ENCODE data around the gene TMEM63A. TPM values are rescaled to one million over a fixed set of nuclear protein-coding genes. Genes with fewer than 3 reads are reported as not detected.
A peak's percentile ranks its signal among the peaks of the same experiment; 100 is the strongest.

Gene TMEM63A
- total and polyA plus RNA-seq, 10 of the 15 experiments (the other 5 are each of a cell fraction or from before 2014, with no cell fraction given): 1.3 to 33.5 (median 15.2) TPM

GRCh38 chr1:225851805-225852204 lies 30.4 kb downstream of the TMEM63A start (continued):
- TF ChIP-seq CUX1 (IDR thresholded peaks at IDR 0.05; ENCODE audit: insufficient replicate concordance, low read depth, low read length): no peak
- TF ChIP-seq, protein P1, sequence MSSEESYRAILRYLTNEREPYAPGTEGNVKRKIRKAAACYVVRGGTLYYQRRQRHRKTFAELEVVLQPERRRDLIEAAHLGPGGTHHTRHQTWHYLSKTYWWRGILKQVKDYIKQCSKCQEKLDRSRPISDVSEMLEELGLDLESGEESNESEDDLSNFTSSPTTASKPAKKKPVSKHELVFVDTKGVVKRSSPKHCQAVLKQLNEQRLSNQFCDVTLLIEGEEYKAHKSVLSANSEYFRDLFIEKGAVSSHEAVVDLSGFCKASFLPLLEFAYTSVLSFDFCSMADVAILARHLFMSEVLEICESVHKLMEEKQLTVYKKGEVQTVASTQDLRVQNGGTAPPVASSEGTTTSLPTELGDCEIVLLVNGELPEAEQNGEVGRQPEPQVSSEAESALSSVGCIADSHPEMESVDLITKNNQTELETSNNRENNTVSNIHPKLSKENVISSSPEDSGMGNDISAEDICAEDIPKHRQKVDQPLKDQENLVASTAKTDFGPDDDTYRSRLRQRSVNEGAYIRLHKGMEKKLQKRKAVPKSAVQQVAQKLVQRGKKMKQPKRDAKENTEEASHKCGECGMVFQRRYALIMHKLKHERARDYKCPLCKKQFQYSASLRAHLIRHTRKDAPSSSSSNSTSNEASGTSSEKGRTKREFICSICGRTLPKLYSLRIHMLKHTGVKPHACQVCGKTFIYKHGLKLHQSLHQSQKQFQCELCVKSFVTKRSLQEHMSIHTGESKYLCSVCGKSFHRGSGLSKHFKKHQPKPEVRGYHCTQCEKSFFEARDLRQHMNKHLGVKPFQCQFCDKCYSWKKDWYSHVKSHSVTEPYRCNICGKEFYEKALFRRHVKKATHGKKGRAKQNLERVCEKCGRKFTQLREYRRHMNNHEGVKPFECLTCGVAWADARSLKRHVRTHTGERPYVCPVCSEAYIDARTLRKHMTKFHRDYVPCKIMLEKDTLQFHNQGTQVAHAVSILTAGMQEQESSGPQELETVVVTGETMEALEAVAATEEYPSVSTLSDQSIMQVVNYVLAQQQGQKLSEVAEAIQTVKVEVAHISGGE (CRISPR knock-in tag; IDR thresholded peaks at IDR 0.05): no peak
- no peak for TF ChIP-seq POLR2AphosphoS2 (IDR thresholded peaks at IDR 0.05; ENCODE audit: low read depth, low read length)
- TF ChIP-seq MTA2 (IDR thresholded peaks at IDR 0.05; ENCODE audit: low read depth): peak; percentile 64
- no peak; the same call in 1 of the 2 replicates for TF ChIP-seq NR2C1 (IDR thresholded peaks at IDR 0.05)
- TF ChIP-seq, protein P2, sequence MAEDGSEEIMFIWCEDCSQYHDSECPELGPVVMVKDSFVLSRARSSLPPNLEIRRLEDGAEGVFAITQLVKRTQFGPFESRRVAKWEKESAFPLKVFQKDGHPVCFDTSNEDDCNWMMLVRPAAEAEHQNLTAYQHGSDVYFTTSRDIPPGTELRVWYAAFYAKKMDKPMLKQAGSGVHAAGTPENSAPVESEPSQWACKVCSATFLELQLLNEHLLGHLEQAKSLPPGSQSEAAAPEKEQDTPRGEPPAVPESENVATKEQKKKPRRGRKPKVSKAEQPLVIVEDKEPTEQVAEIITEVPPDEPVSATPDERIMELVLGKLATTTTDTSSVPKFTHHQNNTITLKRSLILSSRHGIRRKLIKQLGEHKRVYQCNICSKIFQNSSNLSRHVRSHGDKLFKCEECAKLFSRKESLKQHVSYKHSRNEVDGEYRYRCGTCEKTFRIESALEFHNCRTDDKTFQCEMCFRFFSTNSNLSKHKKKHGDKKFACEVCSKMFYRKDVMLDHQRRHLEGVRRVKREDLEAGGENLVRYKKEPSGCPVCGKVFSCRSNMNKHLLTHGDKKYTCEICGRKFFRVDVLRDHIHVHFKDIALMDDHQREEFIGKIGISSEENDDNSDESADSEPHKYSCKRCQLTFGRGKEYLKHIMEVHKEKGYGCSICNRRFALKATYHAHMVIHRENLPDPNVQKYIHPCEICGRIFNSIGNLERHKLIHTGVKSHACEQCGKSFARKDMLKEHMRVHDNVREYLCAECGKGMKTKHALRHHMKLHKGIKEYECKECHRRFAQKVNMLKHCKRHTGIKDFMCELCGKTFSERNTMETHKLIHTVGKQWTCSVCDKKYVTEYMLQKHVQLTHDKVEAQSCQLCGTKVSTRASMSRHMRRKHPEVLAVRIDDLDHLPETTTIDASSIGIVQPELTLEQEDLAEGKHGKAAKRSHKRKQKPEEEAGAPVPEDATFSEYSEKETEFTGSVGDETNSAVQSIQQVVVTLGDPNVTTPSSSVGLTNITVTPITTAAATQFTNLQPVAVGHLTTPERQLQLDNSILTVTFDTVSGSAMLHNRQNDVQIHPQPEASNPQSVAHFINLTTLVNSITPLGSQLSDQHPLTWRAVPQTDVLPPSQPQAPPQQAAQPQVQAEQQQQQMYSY (CRISPR knock-in tag; IDR thresholded peaks at IDR 0.05): no peak
- no peak for TF ChIP-seq ZSCAN29 (IDR thresholded peaks at IDR 0.05)
- no peak for TF ChIP-seq BCLAF1 (IDR thresholded peaks at IDR 0.05)
- no peak for TF ChIP-seq MTA3 (IDR thresholded peaks at IDR 0.05; ENCODE audit: borderline replicate concordance, low read length)
- TF ChIP-seq MYC (IDR thresholded peaks at IDR 0.05; ENCODE audit: insufficient read depth, insufficient read length, insufficient replicate concordance, low read length, severe bottlenecking): no peak
- TF ChIP-seq CEBPB (IDR thresholded peaks at IDR 0.05; ENCODE audit: borderline replicate concordance in 1 of 2, low read depth in 2 of 2, low read length in 2 of 2): no peak
- no peak for TF ChIP-seq SMC3 (IDR thresholded peaks at IDR 0.05; ENCODE audit: borderline replicate concordance, low read length)
- 0 out of 2 replicates have a peak, but pooled peaks have one; percentile 46 for TF ChIP-seq IRF4 (IDR thresholded peaks at IDR 0.05; ENCODE audit: low read depth, low read length)
- TF ChIP-seq GABPA (IDR thresholded peaks at IDR 0.05; ENCODE audit: low read depth): no peak
- TF ChIP-seq JUNB (IDR thresholded peaks at IDR 0.05): no peak
